Prostate gland (tissue), 2 donors: ENCODE results near the gene TRMT1.

Source experiments
- CTCF ChIP-seq, 4 experiments: fragments of 200-600 bp in 2 of 4; fragments of 450-650 bp in 2 of 4; sonication (generic) in 2 of 4; IDR thresholded peaks; 1 replicate in 3 of 4; 2 replicates in 1 of 4; pipeline ENCODE4 v1.5.1; 2016 to 2019; ENCODE audit warnings: antibody characterized with exemption in 4 of 4, mild to moderate bottlenecking in 2 of 4, moderate library complexity in 2 of 4
- POLR2A ChIP-seq: fragments of 450-650 bp; IDR thresholded peaks from one replicate; pipeline ENCODE4 v1.6.1; 2016; ENCODE audit warnings: antibody characterized with exemption, mild to moderate bottlenecking
- POLR2AphosphoS5 ChIP-seq: sonication (generic); formaldehyde crosslinking; IDR thresholded peaks from one replicate; pipeline ENCODE4 v1.6.1; 2017; ENCODE audit warnings: antibody characterized with exemption

- TF ChIP-seq CTCF (IDR thresholded peaks at IDR 0.05): no peak
- TF ChIP-seq POLR2A: no peak
- no peak for TF ChIP-seq POLR2AphosphoS5
Observed at GRCh38 chr19:13115936-13116281, 631 bp downstream of the TRMT1 start.
